ENCODE measurements around the gene SRRM2. TPM values are rescaled to one million over a fixed set of nuclear protein-coding genes. Genes with fewer than 3 reads are reported as not detected.

Gene SRRM2
- total RNA-seq, 1 donor from 2014 or later, result 30.5 TPM

DNA sequence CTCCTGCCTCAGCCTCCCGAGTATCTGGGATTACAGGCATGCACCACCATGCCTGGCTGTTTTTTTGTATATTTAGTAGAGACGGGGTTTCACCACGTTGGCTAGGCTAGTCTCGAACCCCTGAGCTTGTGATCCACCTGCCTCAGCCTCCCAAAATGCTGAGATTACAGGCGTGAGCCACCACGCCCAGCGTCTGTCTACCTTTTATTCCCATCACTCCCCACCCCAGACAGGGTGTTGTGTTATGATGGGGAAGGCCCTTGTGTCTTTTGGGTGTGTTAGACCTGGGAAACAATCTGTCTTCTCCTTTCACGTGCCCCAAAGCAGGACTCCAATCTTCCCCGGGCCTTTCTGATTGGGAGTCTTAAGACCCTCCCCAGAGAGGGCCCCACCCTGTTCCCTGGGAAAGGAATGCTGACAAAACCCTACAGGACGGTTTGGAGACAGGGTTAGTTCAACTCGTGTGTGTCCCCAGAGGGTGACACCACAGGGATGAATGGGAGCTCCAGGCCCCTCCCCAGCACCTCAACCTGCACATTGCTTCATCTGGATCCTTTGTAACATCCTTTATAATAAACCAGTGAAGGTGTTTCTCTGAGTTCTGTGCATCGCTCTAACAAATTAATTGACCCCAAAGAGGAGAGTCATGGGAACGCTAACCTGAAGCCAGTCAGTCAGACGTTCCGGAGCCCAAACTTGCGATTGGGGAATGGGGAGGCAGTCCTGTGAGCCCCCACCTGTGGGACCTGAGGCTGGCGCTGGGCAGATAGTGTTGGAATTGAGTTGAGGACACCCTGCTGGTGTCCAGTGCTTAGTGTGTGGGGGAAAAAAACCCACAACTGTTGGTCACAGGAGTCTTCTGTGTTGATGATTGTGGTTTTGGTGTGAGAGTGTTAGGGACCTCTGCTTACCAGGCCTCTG lies 27.8 kb downstream of the SRRM2 start:
- DNase-seq (ENCODE audit: low read depth) (no peak), FAIRE-seq (no peak)
- H3K36me3 ChIP-seq (ENCODE audit: control insufficient read depth, insufficient read depth, low read length), result peaks cover under 1% of the 10 kb centered on the region
- TF ChIP-seq, protein P1, sequence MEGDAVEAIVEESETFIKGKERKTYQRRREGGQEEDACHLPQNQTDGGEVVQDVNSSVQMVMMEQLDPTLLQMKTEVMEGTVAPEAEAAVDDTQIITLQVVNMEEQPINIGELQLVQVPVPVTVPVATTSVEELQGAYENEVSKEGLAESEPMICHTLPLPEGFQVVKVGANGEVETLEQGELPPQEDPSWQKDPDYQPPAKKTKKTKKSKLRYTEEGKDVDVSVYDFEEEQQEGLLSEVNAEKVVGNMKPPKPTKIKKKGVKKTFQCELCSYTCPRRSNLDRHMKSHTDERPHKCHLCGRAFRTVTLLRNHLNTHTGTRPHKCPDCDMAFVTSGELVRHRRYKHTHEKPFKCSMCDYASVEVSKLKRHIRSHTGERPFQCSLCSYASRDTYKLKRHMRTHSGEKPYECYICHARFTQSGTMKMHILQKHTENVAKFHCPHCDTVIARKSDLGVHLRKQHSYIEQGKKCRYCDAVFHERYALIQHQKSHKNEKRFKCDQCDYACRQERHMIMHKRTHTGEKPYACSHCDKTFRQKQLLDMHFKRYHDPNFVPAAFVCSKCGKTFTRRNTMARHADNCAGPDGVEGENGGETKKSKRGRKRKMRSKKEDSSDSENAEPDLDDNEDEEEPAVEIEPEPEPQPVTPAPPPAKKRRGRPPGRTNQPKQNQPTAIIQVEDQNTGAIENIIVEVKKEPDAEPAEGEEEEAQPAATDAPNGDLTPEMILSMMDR (IDR thresholded peaks at IDR 0.05; ENCODE audit: insufficient read depth, low read length, severe bottlenecking), result no peak
- H3K4me3 ChIP-seq (ENCODE audit: low read depth, low read length), result no peak overlapping the region
- peaks cover 7% of the 10 kb centered on the region for H3K27me3 ChIP-seq (ENCODE audit: control insufficient read depth, insufficient read depth, low read length)

DNA sequence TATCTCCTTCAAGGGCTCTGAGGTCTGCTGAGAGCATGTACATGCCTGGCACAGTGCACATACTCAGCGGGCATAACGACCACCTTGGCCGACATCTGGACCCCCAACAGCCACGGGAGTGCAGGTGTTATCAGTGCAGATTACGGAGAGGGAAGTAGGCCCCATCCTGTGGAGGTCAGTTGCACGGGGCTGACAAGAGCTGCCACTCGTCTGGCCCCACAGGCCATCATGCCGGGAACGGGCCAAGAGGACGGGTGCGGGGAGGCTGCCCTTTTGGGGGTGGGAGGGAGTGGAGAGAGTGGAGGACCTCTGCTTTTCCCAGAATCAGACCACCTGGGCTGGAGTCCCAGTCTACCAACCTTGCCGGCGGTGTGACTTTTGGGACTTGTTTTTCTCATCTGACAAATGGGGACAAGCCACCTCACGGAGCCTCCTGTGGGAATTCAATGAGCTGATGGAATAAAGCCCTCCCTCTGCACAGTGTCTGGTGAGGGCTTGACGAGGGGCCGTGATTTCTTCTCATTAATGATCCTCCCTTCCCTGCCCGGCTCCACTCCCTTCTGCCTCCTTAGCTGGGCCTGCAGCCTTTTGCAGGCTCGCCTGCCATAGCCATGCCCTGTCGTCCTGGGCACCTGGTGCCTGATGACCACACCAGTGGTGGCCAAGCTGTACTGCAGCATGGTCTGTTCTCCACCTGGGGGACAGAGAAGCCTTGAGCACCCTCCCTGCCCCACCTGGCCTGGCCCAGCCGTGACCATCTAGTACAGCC lies 30.3 kb downstream of the SRRM2 start:
- H3K27me3 ChIP-seq (ENCODE audit: control insufficient read depth, insufficient read depth, low read length), result peaks cover 17% of the 10 kb centered on the region
- no peak for FAIRE-seq
- DNase-seq (ENCODE audit: low read depth), result no peak
- TF ChIP-seq, protein P1 (IDR thresholded peaks at IDR 0.05; ENCODE audit: insufficient read depth, low read length, severe bottlenecking), result no peak
- no peak overlapping the region for H3K4me3 ChIP-seq (ENCODE audit: low read depth, low read length)
- no peaks in the 10 kb centered on the region for H3K36me3 ChIP-seq (ENCODE audit: control insufficient read depth, insufficient read depth, low read length)

DNA sequence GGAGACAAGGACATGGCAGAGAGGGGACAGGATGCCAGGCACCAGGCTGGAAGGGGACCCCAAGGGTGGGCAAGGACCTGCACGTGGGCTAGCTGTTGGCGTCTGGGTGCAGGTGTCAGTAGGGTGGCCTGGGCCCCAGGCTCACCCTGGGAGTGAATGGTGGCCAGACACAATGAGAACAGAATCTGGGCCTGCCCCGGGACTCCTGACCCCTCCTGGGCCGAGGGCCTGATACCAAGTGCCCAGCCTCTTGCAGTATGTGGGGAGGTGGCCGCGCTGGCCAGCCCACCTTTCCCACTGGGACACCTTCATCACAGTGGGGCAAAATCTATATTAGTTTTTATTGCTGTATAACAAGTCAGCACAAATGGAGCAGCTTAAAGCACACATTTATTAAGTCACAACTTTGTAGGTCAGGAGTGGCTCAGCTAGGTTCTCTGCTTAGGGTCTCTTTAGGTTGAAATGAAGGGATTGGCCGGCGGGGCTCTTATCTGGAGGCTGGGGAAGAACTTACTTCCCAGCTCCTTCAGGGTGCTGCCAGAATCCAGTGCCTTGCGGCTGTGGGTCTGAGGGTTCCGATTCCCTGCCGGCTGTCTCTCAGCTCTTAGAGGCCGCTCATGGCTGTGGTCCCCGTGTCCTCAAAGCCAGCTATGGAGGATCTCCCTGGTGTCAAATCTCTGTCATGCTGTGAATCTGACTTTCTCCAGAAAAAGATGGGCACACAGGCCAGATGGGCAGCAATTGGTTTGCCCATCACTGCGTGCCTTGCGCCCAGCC lies 31.3 kb downstream of the SRRM2 start:
- H3K36me3 ChIP-seq (ENCODE audit: control insufficient read depth, insufficient read depth, low read length), result no peaks in the 10 kb centered on the region
- H3K27me3 ChIP-seq (ENCODE audit: control insufficient read depth, insufficient read depth, low read length), result peaks cover 20% of the 10 kb centered on the region
- TF ChIP-seq, protein P1 (IDR thresholded peaks at IDR 0.05; ENCODE audit: insufficient read depth, low read length, severe bottlenecking), result no peak
- no peak overlapping the region for H3K4me3 ChIP-seq (ENCODE audit: low read depth, low read length)
- FAIRE-seq (no peak), DNase-seq (ENCODE audit: low read depth) (no peak)

DNA sequence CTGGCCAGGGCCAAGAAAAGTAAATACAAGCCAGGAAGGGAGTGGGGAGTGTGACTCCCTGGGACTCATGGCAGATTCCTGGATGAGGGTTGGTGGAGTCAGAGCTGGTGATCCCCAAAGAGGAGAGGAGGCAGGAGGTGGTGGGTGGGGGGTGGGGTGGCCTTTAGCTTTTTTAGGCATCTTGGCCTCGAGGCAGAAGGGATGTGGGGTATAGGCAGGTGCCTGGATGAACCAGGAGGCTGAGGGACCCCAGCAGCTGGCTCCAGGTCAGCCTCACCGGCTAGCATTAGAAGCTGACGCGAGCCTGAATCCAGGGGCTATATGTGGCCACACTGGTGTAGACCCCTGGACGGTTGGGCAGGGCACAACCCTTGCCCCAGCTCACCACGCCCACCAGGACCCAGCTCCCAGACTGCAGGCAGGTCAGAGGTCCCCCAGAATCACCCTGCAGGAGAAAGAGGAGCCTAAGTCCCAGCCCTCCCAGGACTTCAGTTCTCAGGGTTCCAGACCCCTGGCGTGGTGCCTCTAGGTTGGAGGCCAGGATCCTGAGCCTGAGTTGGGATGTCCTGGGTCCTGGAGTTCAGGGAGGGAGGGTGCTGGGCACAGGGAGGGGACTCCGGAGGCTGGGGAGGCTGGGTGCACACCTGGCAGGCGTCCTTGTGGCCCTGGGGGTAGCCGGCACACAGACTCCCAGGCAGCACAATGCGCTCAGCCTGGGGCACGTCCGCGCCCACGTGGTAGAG lies 32.1 kb downstream of the SRRM2 start:
- no peak for DNase-seq (ENCODE audit: low read depth)
- TF ChIP-seq, protein P1 (IDR thresholded peaks at IDR 0.05; ENCODE audit: insufficient read depth, low read length, severe bottlenecking), result no peak
- Histone ChIP-seq H3K27me3 (ENCODE audit: control insufficient read depth, insufficient read depth, low read length) (peaks cover 20% of the 10 kb centered on the region), H3K4me3 (ENCODE audit: low read depth, low read length) (no peak overlapping the region), H3K36me3 (ENCODE audit: control insufficient read depth, insufficient read depth, low read length) (no peaks in the 10 kb centered on the region)
- FAIRE-seq, result no peak
